ENCODE results near the gene PAX5.

PAX5 gene

DNA sequence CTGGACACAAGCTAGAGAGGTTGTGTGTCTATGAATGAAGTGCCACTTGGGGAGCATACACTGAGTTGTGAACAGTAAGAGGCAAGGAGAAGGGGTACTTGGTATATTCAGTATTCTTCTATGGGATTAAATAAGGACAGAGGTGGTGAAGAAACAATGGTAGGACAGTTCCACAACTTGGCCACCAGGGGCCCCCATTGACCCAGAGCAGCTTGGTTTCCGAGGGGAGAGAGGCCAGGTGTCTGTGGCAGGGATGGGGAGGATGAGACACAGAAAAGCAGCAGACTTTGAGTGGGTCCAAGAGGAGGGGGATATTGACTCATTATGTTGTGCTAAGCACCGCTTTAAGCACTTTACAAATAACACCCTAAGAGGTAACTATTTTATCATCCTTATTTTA is 240.8 kb downstream of the PAX5 start:
- no peak for DNase-seq

DNA sequence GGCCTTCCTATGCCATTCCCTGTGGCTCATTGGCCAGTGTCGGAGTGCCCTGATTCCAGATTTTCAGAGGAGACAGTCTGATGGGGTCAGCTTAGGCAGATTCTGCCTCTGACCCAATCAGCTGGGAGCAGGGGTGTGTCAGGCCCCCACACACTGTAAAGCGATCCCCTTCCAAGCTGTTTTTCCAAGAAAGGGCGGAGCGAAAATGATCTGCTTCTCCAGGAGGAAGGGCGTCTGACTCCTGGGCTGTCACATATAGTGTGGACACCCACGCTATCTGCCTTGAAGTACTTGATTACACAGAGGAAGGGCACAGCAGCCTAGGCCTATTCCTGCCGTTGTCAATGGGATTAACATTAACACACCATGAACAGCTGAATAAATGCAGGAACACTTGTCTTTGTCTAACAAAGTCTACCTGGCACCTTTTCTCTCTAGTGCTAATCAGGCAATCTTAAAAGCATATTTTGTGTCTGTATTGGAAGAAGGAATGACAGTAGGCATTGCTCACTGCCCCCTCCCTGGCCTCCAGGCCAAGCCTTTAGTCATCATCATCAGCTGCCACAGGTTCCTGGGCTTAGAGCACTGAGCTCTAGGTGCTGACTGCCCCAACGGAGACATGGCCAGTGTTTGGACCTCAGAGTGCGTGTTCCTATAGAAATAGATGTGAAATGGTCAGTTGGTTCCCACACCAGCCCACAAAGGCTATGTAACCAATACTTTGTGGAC is 242.7 kb downstream of the PAX5 start:
- no peak for DNase-seq

DNA sequence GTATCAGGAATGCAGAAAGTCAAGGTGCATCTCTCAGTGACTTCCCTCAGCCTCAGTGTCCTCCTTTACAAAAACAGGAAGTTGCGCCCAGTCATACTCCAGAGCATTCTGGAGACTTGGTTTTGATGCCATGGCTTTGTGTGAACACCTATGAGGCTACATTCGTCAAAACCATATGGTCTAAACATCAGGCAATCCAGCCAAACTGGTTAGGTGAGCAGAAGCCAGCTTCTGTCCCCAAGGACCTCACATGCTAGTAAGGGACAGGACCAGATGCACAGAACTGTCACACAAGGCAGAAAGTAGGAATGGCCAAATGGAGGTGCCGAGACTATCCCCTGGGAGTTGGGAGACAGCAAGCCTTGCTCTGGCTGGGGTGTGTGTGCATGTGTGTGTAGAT is 244.2 kb downstream of the PAX5 start:
- no peak for DNase-seq

DNA sequence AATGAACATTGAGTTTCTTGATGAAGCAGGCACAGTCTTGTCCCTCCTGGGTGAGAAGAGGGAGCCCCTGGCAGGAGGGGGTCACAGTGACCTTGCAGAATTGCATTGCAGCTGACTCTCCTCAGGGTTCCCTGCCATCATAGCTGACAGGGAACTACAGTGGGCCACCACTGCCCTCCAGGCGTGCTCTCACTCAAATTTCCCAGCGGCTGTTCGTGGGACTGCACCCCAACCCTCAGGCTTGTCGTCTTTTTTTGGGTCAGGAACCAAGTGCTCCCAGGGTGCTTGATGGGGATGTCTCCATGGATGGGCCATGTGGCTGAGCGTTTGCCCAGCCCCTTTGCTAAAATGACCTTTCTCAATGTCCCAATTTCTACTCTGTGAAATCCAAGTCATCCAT is 245.5 kb downstream of the PAX5 start:
- no peak for DNase-seq

DNA sequence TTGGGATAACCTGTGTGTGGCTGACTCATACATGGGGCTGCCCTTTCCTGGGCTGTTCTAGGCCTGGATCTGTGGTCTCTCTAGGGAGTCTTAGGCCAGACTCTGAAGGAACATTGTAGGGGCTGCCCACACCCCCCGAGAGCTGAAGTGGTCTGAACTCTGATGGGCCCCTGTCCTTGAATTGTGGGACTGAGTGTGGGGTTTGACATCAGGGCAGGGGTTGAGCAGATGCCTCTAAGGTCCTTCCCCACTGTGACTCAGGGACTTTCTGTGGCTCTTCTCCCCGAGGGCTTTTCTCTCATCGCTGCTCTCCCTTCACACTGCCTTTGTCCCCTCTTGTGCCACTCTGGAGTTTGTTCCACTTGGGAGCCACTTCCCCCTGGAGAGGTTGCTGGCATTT is 246.4 kb downstream of the PAX5 start:
- no peak for DNase-seq

All from activated CD4-positive, alpha-beta T cell treated with anti-CD3 and anti-CD28 coated beads, Interleukin-2, amount 50 U/mL, for 16 hours (primary cell).